Aorta (tissue), 5 donors: ENCODE measurements around the gene FNDC5. TPM values are rescaled to one million over a fixed set of nuclear protein-coding genes. Genes with fewer than 3 reads are reported as not detected.
A peak's percentile ranks its signal among the peaks of the same experiment; 100 is the strongest.

Experiments
- ATAC-seq: fragments of 200-7000 bp; cut with Tn5 transposase; one replicate; pipeline ENCODE4 v1.9.1; 2022; ENCODE audit warnings: moderate library complexity; ENCODE audit not compliant: low FRiP score
- DNase-seq, 2 donors: peaks; one replicate each; pipeline ENCODE4 v3.0.0-alpha.2; 2020
- H3K27ac ChIP-seq, 2 donors: one replicate each; pipeline ENCODE4 v1.5.1; 2013; ENCODE audit warnings: low read length in 2 of 2, mild to moderate bottlenecking in 2 of 2, moderate library complexity in 2 of 2, control low read depth in 1 of 2, inconsistent platforms in 1 of 2, low read depth in 1 of 2
- H3K27me3 ChIP-seq, 2 donors: one replicate each; pipeline ENCODE4 v1.6.1; 2013; ENCODE audit warnings: control low read depth in 1 of 2, low read length in 1 of 2, mild to moderate bottlenecking in 1 of 2, moderate library complexity in 1 of 2; ENCODE audit not compliant: insufficient read depth in 2 of 2, control insufficient read depth in 1 of 2
- H3K36me3 ChIP-seq, 2 donors: one replicate each; pipeline ENCODE4 v1.6.1; 2013; ENCODE audit warnings: control low read depth in 1 of 2, low read length in 1 of 2, mild to moderate bottlenecking in 1 of 2; ENCODE audit not compliant: insufficient read depth in 2 of 2, control insufficient read depth in 1 of 2
- H3K4me1 ChIP-seq, 2 donors: one replicate each; pipeline ENCODE4 v1.6.1; 2013; ENCODE audit warnings: low read length in 2 of 2, control low read depth in 1 of 2, mild to moderate bottlenecking in 1 of 2, moderate library complexity in 1 of 2; ENCODE audit not compliant: insufficient read depth in 2 of 2, control insufficient read depth in 1 of 2
- H3K4me3 ChIP-seq, 2 donors: one replicate each; pipeline ENCODE4 v1.5.1; 2013; ENCODE audit warnings: low read length in 2 of 2, control low read depth in 1 of 2, mild to moderate bottlenecking in 1 of 2
- H3K9me3 ChIP-seq: one replicate; pipeline ENCODE4 v1.6.1; 2013; ENCODE audit warnings: mild to moderate bottlenecking, low read length; ENCODE audit not compliant: control insufficient read depth
- WGBS, 2 donors: extraction: QIAGEN DNeasy Blood & Tissue Kit; methylation state at CpG; one replicate each; pipeline ENCODE4 v1.1.7; 2013; 5-methylcytosine and 5-hydroxymethylcytosine counted together
- intact Hi-C, 2 donors: fragments of 100-400 bp; cut with DNase I; formaldehyde crosslinking; loops; one replicate each; pipeline versions ENCODE4 v1.14.2 to v1.15.0; 2022
- polyA plus RNA-seq, 2 donors: library from polyadenylated mRNA; stranded (reverse); fragments of 200-250 nt; gene quantifications; one replicate each; pipeline ENCODE4 v1.2.3, GENCODE V29; 2013
- total RNA-seq, 2 donors: library from RNA; stranded (reverse); fragmentation: NEBNext Ultra II Directional; extraction: Animal tissue kit (Norgen Biotek cat#: 25700); gene quantifications; one replicate each; pipeline ENCODE4 v1.2.1, GENCODE V29; 2021
- donor health status: healthy with polysubstance abuse.
- donor health status: Bipolar disorder and iron deficiency.
- donor health status: DM: no; HTN: no; CAD: no.
- donor health status: DM: no; HTN: no; CAD: no.
- donor health status: DM: yes; HTN: yes; CAD: no.

Gene FNDC5
- total and polyA plus RNA-seq, 4 donors = 5.6 to 17.6 (median 9.9) TPM

GRCh38 chr1:32886828-32887414, 16.2 kb upstream of the FNDC5 start:
- Histone ChIP-seq H3K27ac (no peak overlapping the region), H3K36me3 (no peaks in the 10 kb centered on the region), H3K4me3 (no peak overlapping the region), H3K27me3 (no peaks in the 10 kb centered on the region), H3K9me3 (no peaks in the 10 kb centered on the region), H3K4me1 (no peaks in the 10 kb centered on the region)
- DNase-seq (peak in 1 of 2 donors; percentile 34), ATAC-seq (no peak)
- WGBS, 2 donors = 31 to 43% methylated on average over 18 to 19 of the region's 19 CpGs
- intact Hi-C loops = no loop called here

- Histone ChIP-seq H3K9me3 (no peaks in the 10 kb centered on the region), H3K4me1 (no peaks in the 10 kb centered on the region), H3K27ac (no peak within 1 kb of the TSS), H3K4me3 (no peak within 1 kb of the TSS), H3K27me3 (no peaks in the 10 kb centered on the region), H3K36me3 (no peaks in the 10 kb centered on the region)
- ATAC-seq (peak; percentile 59), DNase-seq (peak; percentile 68 to 89)
- intact Hi-C loops = no loop called here
- WGBS, 2 donors = 2 to 3% methylated on average over 40 to 79 of the region's 79 CpGs
Observed at GRCh38 chr1:32886004-32886827, 15.5 kb upstream of the FNDC5 start, which contains the start of gene HPCA. TSS of gene HPCA (plus strand) at chr1:32886491. CDS start at chr1:32888899, 2,408 bp downstream.

GRCh38 chr1:32885676-32886003, 14.9 kb upstream of the FNDC5 start:
- Histone ChIP-seq H3K4me3 (no peak overlapping the region), H3K9me3 (no peaks in the 10 kb centered on the region), H3K27me3 (no peaks in the 10 kb centered on the region), H3K27ac (no peak overlapping the region), H3K36me3 (no peaks in the 10 kb centered on the region), H3K4me1 (no peaks in the 10 kb centered on the region)
- no peak for DNase-seq
- 14 to 18% methylated on average over 8 of the region's 8 CpGs for WGBS, 2 donors
- ATAC-seq = no peak
- intact Hi-C loops = no loop called here

- DNase-seq = no peak
- 45 to 54% methylated on average over 12 of the region's 12 CpGs for WGBS, 2 donors
Observed at GRCh38 chr1:32884726-32885125, 14.0 kb upstream of the FNDC5 start.

GRCh38 chr1:32884032-32884372, 13.3 kb upstream of the FNDC5 start:
- no peak for ATAC-seq
- WGBS, 2 donors = 88% methylated on average over 4 of the region's 4 CpGs
- no peaks in the 10 kb centered on the region for H3K27me3 ChIP-seq
- H3K36me3 ChIP-seq = no peaks in the 10 kb centered on the region
- H3K4me3 ChIP-seq = no peak overlapping the region
- no peak for DNase-seq
- H3K27ac ChIP-seq = no peak overlapping the region
- no peaks in the 10 kb centered on the region for H3K9me3 ChIP-seq
- H3K4me1 ChIP-seq = no peaks in the 10 kb centered on the region
- intact Hi-C loops = no loop called here

More at GRCh38 chr1:32884726-32885125, 14.0 kb upstream of the FNDC5 start:
- Histone ChIP-seq H3K27me3 (no peaks in the 10 kb centered on the region), H3K4me1 (no peaks in the 10 kb centered on the region), H3K27ac (no peak overlapping the region), H3K4me3 (no peak overlapping the region), H3K36me3 (no peaks in the 10 kb centered on the region), H3K9me3 (no peaks in the 10 kb centered on the region)
- intact Hi-C loops = no loop called here
- ATAC-seq = no peak

- DNase-seq (no peak), ATAC-seq (no peak)
- intact Hi-C loops = no loop called here
- no peaks in the 10 kb centered on the region for H3K36me3 ChIP-seq
- H3K27me3 ChIP-seq = no peaks in the 10 kb centered on the region
- no peak overlapping the region for H3K4me3 ChIP-seq
- no peaks in the 10 kb centered on the region for H3K9me3 ChIP-seq
- WGBS, 2 donors = 92 to 95% methylated on average over 7 of the region's 7 CpGs
- H3K4me1 ChIP-seq = no peaks in the 10 kb centered on the region
- H3K27ac ChIP-seq = no peak overlapping the region
Observed at GRCh38 chr1:32883338-32884031, 12.8 kb upstream of the FNDC5 start.

GRCh38 chr1:32881871-32882850, 11.4 kb upstream of the FNDC5 start:
- Histone ChIP-seq H3K4me3 (no peak overlapping the region), H3K4me1 (no peaks in the 10 kb centered on the region), H3K9me3 (no peaks in the 10 kb centered on the region), H3K36me3 (no peaks in the 10 kb centered on the region), H3K27ac (no peak overlapping the region), H3K27me3 (no peaks in the 10 kb centered on the region)
- DNase-seq = peak in 1 of 2 donors; percentile 88
- peak; percentile 72 for ATAC-seq
- 2 to 4% methylated on average over 22 of the region's 22 CpGs for WGBS, 2 donors
- intact Hi-C loops = no loop called here

GRCh38 chr1:32881291-32881690, 10.6 kb upstream of the FNDC5 start:
- H3K27me3 ChIP-seq = no peaks in the 10 kb centered on the region
- DNase-seq (peak in 1 of 2 donors; percentile 45), ATAC-seq (no peak)
- no peaks in the 10 kb centered on the region for H3K9me3 ChIP-seq
- 14 to 22% methylated on average over 5 of the region's 5 CpGs for WGBS, 2 donors
- no peaks in the 10 kb centered on the region for H3K36me3 ChIP-seq
- intact Hi-C loops = no loop called here
- no peak overlapping the region for H3K27ac ChIP-seq
- H3K4me1 ChIP-seq = no peaks in the 10 kb centered on the region
- no peak overlapping the region for H3K4me3 ChIP-seq
